Activated naive CD8-positive, alpha-beta T cell treated with anti-CD3 and anti-CD28 coated beads, Interleukin-2, amount 10 ng/mL, durations not matched to agents 7 days and 5 days (primary cell): ENCODE data around the gene CD99L2. TPM values are rescaled to one million over a fixed set of nuclear protein-coding genes. Genes with fewer than 3 reads are reported as not detected.
"Not testable (repeated sequence)": the region's sequence is repeated elsewhere in the genome, so short reads cannot be mapped to it uniquely, and the experiment has no call there.

Experiments used
- ATAC-seq: fragments of 150-1000 bp; cut with Tn5 transposase; one replicate; pipeline ENCODE4 v1.10.0; 2021; ENCODE audit warnings: low read depth, moderate library complexity
- POLR2A ChIA-PET: fragments of 350-600 bp; sonication (Branson Sonifier 250); formaldehyde crosslinking; loops from one replicate; lab custom pipeline; 2021; ENCODE audit warnings: antibody characterized with exemption; lab: Charles Lee
- DNase-seq: peaks from one replicate; pipeline ENCODE4 v3.0.0; 2021
- H3K27ac Mint-ChIP-seq: one replicate; pipeline ENCODE4 v1.8.0; 2022; ENCODE audit warnings: mild to moderate bottlenecking, mixed read lengths
- H3K27me3 Mint-ChIP-seq: one replicate; pipeline ENCODE4 v1.8.0; 2022; ENCODE audit warnings: mild to moderate bottlenecking, moderate library complexity, mixed read lengths
- H3K36me3 Mint-ChIP-seq: one replicate; pipeline ENCODE4 v1.8.0; 2021; ENCODE audit warnings: mild to moderate bottlenecking, mixed read lengths
- H3K4me1 Mint-ChIP-seq: one replicate; pipeline ENCODE4 v1.8.0; 2021; ENCODE audit warnings: mixed read lengths
- H3K4me3 Mint-ChIP-seq: one replicate; pipeline ENCODE4 v1.8.0; 2022; ENCODE audit warnings: mild to moderate bottlenecking, moderate library complexity, mixed read lengths
- H3K9me3 Mint-ChIP-seq: one replicate; pipeline ENCODE4 v1.8.0; 2021; ENCODE audit warnings: mixed read lengths
- total RNA-seq, 2 experiments: library from RNA; stranded (reverse); gene quantifications; one replicate each; pipeline ENCODE4 v1.2.3, GENCODE V29; 2021

Gene CD99L2
- total RNA-seq, 2 experiments from 2014 or later, result 18.5 to 19.6 TPM

DNA sequence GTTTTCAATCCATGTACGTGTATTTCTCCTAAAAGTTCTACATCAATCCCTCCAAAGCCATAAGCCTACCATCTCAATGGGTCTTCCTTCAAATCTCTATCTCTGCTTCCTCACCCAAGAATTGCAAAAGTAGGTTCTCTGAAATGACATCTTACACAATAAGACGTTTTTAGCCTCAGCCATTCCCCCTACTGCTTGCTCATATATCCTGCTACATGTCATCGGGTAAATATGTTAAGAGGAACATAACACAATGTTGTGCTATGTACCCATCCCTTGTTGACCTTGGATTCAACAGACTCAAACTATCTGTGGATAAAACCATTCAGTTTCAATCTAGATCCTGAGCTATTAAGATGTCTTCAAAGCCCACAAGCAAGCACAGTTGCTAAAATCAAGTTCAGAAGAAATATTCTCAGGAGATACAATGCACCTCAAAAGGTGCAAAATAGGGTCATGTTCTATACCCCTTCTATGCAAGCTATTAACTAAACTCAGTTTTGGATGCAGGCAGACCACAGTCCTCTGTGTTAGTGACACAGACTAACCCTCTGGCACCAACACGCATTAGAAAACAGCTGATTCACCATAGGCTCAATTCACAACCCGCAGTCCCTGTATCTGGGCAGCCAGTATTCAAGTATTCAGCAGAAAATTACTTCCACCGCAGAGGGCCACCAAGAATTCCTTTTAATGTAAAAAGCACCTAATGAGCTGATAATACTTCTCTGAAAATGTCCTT lies 56.8 kb downstream of the CD99L2 start:
- POLR2A ChIA-PET, result no interaction called here
- no peak overlapping the region for H3K4me3 Mint-ChIP-seq
- H3K4me1 Mint-ChIP-seq, result peaks cover 5% of the 10 kb centered on the region
- peaks cover 4% of the 10 kb centered on the region for H3K36me3 Mint-ChIP-seq
- no peaks in the 10 kb centered on the region for H3K27me3 Mint-ChIP-seq
- no peak overlapping the region for H3K27ac Mint-ChIP-seq
- no peak for ATAC-seq
- no peaks in the 10 kb centered on the region for H3K9me3 Mint-ChIP-seq
- DNase-seq, result no peak

DNA sequence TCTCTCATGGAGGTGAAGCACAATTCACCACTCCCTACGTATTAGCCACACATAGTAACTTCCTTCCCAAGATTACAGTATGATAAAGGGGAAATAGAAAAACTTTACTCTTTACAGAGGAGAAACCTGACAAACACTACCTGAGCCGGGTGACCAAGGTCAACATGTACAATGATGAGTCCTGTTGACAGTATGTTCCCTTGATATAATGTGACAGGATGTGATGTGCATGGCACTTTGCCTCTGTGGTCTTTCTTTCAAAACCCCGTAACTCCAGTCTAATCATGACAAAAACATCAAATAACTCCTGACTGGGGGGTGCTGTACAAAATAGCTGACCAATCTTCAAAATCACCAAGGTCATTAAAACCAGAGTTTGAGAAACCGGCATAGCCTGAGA lies 60.6 kb downstream of the CD99L2 start:
- no peak for DNase-seq
- H3K36me3 Mint-ChIP-seq, result peaks cover 8% of the 10 kb centered on the region
- no peak for ATAC-seq
- POLR2A ChIA-PET, result no interaction called here
- no peak overlapping the region for H3K4me3 Mint-ChIP-seq
- no peak overlapping the region for H3K27ac Mint-ChIP-seq
- no peaks in the 10 kb centered on the region for H3K27me3 Mint-ChIP-seq
- H3K9me3 Mint-ChIP-seq, result peaks cover 1% of the 10 kb centered on the region
- peaks cover 8% of the 10 kb centered on the region for H3K4me1 Mint-ChIP-seq

DNA sequence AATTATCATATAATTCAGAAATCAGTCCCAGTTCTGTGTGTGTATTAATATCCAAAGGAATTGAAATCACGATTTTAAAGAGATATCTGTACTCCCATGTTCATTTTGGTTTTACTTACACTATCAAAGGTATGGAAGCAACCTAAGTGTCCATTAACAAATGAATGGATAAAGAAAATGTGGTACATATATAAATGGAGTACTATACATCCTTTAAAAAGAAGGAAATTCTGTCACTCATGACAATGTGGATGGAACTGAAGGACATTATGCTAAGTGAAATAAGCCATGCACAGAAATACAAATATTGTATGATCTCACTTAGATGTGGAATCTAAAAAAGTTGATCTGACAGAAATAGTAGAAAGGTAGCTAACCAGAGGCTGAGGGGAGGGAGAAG lies 63.8 kb downstream of the CD99L2 start:
- H3K27me3 Mint-ChIP-seq, result no peaks in the 10 kb centered on the region
- POLR2A ChIA-PET, result no interaction called here
- ATAC-seq, result no peak
- H3K4me3 Mint-ChIP-seq, result no peak overlapping the region
- H3K9me3 Mint-ChIP-seq, result peaks cover 4% of the 10 kb centered on the region
- peaks cover 12% of the 10 kb centered on the region for H3K36me3 Mint-ChIP-seq
- no peak overlapping the region for H3K27ac Mint-ChIP-seq
- no peak for DNase-seq
- peaks cover 11% of the 10 kb centered on the region for H3K4me1 Mint-ChIP-seq

DNA sequence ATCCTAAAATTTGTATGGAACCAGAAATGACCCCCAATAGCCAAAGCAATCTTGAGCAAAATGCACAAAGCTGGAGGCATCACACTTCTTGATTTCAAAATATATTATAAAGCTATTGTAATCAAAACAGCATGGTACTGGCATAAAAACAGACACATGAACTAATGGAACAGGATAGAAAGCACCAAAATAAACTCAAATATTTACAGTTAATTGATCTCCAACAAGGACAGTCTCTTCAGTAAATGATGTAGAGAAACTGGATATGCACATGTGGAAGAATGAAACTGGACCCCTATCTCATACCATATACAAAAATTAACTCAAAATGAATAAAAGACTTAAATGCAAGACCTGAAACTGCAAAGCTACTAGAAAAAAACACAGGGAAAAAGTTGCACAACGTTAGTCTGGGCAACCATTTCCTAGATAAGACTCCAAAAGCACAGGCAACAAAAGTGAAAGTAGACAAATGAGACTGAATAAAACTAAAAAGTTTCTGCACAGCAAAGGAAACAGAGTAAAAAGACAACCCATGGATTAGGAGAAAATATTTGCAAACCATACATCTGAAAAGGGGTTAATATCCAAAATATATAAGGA lies 64.9 kb downstream of the CD99L2 start:
- ATAC-seq (no peak), DNase-seq (no peak)
- Mint-ChIP-seq H3K4me1 (peaks cover 11% of the 10 kb centered on the region), H3K4me3 (peak overlapping the region; percentile 12), H3K27ac (no peak overlapping the region), H3K27me3 (no peaks in the 10 kb centered on the region), H3K9me3 (peaks cover 6% of the 10 kb centered on the region), H3K36me3 (peaks cover 18% of the 10 kb centered on the region)
- POLR2A ChIA-PET, result interaction anchor here (0.7 kb wide), 1 partner anchor 38 kb away, joined by 3 read pairs; no protein-coding TSS in a partner anchor

DNA sequence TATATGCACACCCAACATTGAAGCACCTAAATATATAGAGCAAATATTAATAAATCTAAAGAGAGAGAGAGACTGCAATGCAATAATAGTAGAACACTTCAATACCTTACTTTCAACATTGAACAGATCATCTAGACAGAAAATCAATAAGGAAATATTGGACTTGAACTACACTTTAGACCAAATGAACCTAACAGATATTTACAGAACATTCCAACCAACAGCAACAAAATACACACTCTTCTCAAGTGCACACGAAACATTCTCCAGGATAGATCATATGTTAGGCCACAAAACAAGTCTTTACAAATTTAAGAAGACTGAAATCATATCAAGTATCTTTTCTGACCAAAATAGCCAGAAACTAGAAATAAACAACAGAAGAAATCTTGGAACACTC lies 66.6 kb downstream of the CD99L2 start:
- peaks cover 6% of the 10 kb centered on the region for H3K9me3 Mint-ChIP-seq
- peak overlapping the region; percentile 45 for H3K27ac Mint-ChIP-seq
- POLR2A ChIA-PET, result no interaction called here
- peaks cover 6% of the 10 kb centered on the region for H3K4me1 Mint-ChIP-seq
- DNase-seq, result no peak
- H3K27me3 Mint-ChIP-seq, result no peaks in the 10 kb centered on the region
- peaks cover 21% of the 10 kb centered on the region for H3K36me3 Mint-ChIP-seq
- no peak for ATAC-seq
- no peak overlapping the region for H3K4me3 Mint-ChIP-seq

DNA sequence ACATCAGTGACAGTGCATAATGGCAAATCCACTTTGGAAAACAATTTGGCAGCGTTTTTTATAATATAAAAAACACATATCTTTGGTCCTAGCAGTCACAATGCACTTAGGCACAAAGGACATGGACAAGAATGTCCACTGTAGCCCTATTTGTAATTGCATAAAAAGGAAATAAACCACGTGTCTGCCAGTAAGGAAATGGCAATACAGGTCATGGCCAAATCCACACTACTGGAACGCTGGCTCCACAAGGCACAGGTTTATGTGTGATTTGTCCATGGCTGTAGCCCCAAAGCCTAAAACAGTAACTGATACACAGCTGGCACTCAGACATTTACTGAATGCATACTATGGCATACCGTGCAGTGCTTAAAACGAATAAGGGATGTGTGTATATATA lies 69.7 kb downstream of the CD99L2 start:
- H3K4me1 Mint-ChIP-seq, result peaks cover 5% of the 10 kb centered on the region
- H3K27ac Mint-ChIP-seq, result no peak overlapping the region
- peaks cover 4% of the 10 kb centered on the region for H3K9me3 Mint-ChIP-seq
- H3K36me3 Mint-ChIP-seq, result peaks cover 27% of the 10 kb centered on the region
- no peak for DNase-seq
- no peak for ATAC-seq
- H3K4me3 Mint-ChIP-seq, result no peak overlapping the region
- POLR2A ChIA-PET, result no interaction called here
- no peaks in the 10 kb centered on the region for H3K27me3 Mint-ChIP-seq

DNA sequence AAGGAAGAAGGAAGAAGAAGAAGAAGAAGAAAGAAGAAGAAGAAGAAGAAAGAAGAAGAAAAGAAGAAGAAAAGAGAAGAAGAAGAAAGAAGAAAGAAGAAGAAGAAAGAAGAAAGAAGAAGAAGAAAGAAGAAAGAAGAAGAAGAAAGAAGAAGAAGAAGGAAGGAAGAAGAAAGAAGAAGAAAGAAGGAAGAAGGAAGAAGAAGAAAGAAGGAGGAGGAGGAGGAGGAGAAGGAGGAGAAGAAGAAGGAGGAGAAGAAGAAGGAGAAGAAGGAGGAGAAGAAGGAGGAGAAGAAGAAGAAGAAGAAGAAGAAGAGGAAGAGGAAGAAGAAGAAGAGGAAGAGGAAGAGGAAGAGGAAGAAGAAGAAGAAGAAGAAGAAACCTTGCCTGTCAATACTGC lies 74.1 kb downstream of the CD99L2 start:
- H3K4me1 Mint-ChIP-seq, H3K27ac Mint-ChIP-seq, H3K27me3 Mint-ChIP-seq, POLR2A ChIA-PET, H3K4me3 Mint-ChIP-seq, H3K9me3 Mint-ChIP-seq, ATAC-seq, DNase-seq: not testable (repeated sequence)
- H3K36me3 Mint-ChIP-seq, result peaks cover 24% of the 10 kb centered on the region

DNA sequence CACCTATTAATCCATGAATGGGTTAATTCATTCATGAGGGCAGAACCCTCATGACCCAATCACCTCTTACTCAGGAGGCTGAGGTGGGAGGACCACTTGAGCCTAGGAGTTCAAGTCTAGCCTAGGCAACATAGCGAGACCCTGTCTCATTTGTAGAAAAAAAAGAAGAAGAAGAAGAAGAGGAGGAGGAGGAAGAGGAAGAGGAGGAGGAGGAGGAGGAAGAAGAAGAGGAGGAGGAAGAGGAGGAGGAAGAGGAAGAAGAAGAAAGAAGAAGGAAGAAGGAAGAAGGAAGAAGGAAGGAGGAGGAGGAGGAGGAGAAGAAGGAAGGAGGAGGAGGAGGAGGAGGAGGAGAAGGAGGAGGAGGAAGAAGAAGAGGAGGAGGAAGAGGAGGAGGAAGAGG lies 74.6 kb downstream of the CD99L2 start:
- H3K4me3 Mint-ChIP-seq, DNase-seq, ATAC-seq, H3K27me3 Mint-ChIP-seq, H3K27ac Mint-ChIP-seq, H3K9me3 Mint-ChIP-seq, POLR2A ChIA-PET, H3K4me1 Mint-ChIP-seq: not testable (repeated sequence)
- H3K36me3 Mint-ChIP-seq, result peaks cover 21% of the 10 kb centered on the region

DNA sequence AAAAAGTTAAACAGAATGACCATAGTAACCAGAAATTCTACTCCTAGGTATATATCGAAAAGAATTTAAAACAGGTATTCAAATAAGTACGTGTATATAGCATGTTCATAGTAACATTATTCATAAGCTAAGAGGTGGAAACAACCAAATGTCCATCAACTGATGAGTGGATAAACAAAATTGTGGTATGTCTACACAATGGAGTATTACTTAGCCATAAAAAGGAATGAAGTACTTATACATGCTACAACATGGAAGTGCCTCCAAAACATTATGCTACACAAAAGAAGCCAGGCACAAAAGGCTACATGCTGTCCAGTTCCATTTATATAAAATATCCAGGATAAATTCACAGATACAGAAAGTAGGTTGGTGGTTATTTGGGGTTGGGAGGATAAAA lies 76.5 kb downstream of the CD99L2 start:
- no peak overlapping the region for H3K4me3 Mint-ChIP-seq

DNA sequence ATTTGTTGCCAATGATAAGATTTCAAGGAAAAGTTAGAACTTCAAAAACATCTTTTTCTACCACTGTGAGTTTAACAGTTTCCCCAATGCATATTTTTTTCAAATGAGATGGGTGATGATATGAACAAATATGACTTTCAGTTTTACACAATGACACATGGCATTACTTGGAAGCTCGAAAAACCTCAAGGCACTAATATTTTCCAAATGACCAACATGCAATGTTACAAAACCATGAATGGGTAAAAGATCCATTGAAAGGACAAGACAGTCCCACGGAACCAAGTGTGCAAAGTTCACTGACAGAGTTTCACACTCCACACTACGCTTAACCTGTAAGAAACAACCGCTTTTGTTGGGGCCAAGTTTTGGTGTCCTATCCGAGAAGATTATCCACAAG lies 84.5 kb downstream of the CD99L2 start:
- POLR2A ChIA-PET, result no interaction called here
- DNase-seq (no peak), ATAC-seq (no peak)
- Mint-ChIP-seq H3K36me3 (peaks cover 20% of the 10 kb centered on the region), H3K27ac (no peak overlapping the region), H3K27me3 (no peaks in the 10 kb centered on the region), H3K4me3 (no peak overlapping the region), H3K4me1 (no peaks in the 10 kb centered on the region), H3K9me3 (no peaks in the 10 kb centered on the region)

More for the DNA sequence above, 76.5 kb downstream of the CD99L2 start:
- Mint-ChIP-seq H3K9me3 (peaks cover 1% of the 10 kb centered on the region), H3K27ac (no peak overlapping the region), H3K4me1 (peaks cover 3% of the 10 kb centered on the region), H3K27me3 (no peaks in the 10 kb centered on the region), H3K36me3 (peaks cover 16% of the 10 kb centered on the region)
- POLR2A ChIA-PET, result no interaction called here
- DNase-seq, result no peak
- ATAC-seq, result no peak

DNA sequence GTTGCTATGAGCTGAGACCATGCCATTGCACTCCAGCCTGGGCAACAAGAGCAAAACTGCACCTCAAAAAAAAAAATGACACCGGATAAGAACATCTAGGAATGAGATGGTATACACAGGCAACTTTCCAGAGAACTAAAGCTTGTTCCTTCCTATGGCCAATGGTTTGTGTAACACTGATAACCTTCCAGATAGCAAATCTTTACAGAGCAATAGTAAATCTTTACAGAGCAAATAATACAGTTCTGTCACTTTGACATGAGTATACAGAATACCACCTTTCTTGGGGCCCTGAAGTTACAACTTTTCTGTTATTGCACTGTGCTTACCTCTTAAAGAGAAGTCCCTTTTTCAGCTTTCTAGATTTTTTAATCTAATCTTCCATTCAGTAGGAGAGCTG lies 91.6 kb downstream of the CD99L2 start:
- Mint-ChIP-seq H3K36me3 (peaks cover 19% of the 10 kb centered on the region), H3K4me3 (no peak overlapping the region), H3K4me1 (no peaks in the 10 kb centered on the region), H3K27me3 (no peaks in the 10 kb centered on the region), H3K9me3 (no peaks in the 10 kb centered on the region), H3K27ac (no peak overlapping the region)
- no peak for ATAC-seq
- DNase-seq, result no peak
- POLR2A ChIA-PET, result no interaction called here

DNA sequence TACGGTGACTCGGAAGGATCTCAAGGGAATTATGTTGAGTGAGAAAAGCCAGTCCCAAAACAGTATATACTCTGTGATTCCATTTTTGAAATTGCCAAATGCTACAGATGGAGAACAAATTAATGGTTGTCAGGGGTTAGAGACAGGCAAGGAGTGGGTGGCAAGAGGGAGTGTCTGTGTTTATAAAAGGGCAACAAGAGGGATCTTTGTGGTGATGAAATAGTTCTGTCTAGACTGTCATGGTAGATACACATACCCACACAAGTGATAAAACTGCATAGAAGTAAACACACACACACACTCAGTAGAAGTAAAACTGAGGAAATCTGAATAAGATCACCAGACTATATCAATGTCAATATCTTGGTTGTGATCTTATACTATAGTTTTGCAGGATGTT lies 92.7 kb downstream of the CD99L2 start:
- Mint-ChIP-seq H3K4me1 (no peaks in the 10 kb centered on the region), H3K27me3 (no peaks in the 10 kb centered on the region), H3K27ac (no peak overlapping the region), H3K4me3 (no peak overlapping the region), H3K36me3 (peaks cover 17% of the 10 kb centered on the region), H3K9me3 (no peaks in the 10 kb centered on the region)
- POLR2A ChIA-PET, result no interaction called here
- no peak for ATAC-seq
- no peak for DNase-seq

DNA sequence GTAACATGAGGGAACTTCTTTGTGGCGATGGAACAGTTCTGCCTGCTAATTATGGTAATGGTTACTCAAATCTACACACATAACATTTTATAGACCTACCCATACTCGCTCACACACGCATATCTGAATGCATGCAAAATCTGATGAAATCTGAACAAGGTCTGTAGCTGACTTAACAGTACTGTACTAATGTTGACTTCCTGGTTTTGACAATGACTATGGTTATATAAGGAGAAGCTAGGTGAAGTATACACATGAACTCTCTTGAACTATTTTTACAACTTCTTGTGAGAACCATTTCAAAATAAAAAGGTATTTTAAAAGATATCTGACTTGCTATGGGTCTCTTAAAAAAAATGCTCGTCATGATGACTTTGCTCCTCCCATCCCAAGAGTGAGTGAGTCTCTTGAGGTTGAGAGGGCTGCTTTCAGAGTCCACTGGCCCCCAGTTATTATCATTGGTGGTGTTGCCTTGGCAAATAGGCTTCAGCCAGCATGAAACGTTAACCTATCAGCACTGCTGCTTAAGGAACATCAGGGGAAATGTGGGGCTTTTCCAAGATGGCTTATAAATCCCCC lies 105.4 kb downstream of the CD99L2 start:
- peaks cover 3% of the 10 kb centered on the region for H3K9me3 Mint-ChIP-seq
- H3K4me3 Mint-ChIP-seq, result no peak overlapping the region
- peaks cover 43% of the 10 kb centered on the region for H3K36me3 Mint-ChIP-seq
- H3K27ac Mint-ChIP-seq, result no peak overlapping the region
- H3K27me3 Mint-ChIP-seq, result no peaks in the 10 kb centered on the region
- H3K4me1 Mint-ChIP-seq, result peaks cover 5% of the 10 kb centered on the region
- ATAC-seq, result no peak
- POLR2A ChIA-PET, result no interaction called here
- no peak for DNase-seq

DNA sequence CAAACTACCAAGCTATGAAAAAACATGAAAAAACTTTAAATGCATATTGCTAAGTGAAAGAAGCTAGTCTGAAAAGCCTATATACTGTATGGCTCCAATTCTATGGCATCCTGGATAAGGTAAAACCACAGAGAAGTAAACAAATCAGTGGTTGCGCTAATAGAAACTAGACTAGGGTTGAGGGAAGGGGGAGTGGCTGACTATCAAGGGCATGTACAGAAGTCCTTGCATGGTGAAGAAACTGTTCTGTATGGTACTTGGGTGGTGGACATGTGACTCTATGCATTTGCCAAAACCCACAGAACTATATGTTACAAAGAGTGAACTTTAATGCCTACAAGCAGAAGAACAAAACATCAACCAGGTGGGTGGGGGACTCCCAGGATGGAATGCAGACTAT lies 108.4 kb downstream of the CD99L2 start:
- Mint-ChIP-seq H3K9me3 (peaks cover 3% of the 10 kb centered on the region), H3K27ac (no peak overlapping the region), H3K4me3 (no peak overlapping the region), H3K4me1 (peaks cover 5% of the 10 kb centered on the region), H3K36me3 (peaks cover 38% of the 10 kb centered on the region), H3K27me3 (no peaks in the 10 kb centered on the region)
- DNase-seq (no peak), ATAC-seq (no peak)
- POLR2A ChIA-PET, result no interaction called here
